NCI-H146 (cell line): ENCODE results near the gene FOXP1.
"Not testable (repeated sequence)": the region's sequence is repeated elsewhere in the genome, so short reads cannot be mapped to it uniquely, and the experiment has no call there.

Experiments used
- DNase-seq: peaks from one replicate; lab custom pipeline; 2025; lab: John Stamatoyannopoulos, UW

FOXP1 gene

DNA sequence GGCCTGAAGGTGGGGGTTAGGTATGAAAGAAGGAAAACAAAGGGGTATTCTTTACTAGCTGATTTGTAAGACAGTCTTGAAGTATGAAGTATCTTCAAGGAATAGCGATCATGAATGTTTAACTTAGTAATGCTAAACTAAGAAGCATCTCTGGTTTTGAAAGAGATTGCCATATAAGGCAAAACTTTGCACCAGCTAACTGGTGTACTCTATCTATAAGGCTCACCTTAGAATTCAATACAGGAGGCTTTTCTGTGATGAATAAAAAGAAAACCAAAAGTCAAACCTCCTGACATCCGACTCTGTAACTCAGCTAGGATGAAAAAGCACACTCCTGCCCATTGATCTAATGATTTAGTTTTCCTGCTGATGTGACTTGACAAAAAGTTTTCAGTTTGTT, 54.7 kb downstream of the FOXP1 start:
- DNase-seq, result no peak

DNA sequence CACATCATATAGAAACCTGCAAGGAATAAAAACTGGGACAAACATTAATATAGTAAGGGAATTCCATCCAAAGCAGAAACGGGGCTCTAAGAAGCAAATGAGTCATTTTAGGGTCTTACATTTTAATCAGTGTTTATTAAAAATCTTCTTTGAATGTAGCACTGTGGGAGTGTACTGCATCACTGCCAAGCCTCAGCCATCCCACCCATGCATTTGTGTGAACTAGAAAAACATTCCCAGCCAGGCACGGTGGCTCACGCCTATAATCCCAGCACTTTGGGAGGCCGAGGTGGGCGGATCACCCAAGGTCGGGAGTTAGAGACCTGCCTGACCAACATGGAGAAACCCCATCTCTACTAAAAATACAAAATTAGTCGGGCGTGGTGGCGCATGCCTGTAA, 57.1 kb downstream of the FOXP1 start:
- DNase-seq, result not testable (repeated sequence)

- DNase-seq, result no peak
Measured at GRCh38 chr3:71525391-71525790, 58.1 kb downstream of the FOXP1 start.

DNA sequence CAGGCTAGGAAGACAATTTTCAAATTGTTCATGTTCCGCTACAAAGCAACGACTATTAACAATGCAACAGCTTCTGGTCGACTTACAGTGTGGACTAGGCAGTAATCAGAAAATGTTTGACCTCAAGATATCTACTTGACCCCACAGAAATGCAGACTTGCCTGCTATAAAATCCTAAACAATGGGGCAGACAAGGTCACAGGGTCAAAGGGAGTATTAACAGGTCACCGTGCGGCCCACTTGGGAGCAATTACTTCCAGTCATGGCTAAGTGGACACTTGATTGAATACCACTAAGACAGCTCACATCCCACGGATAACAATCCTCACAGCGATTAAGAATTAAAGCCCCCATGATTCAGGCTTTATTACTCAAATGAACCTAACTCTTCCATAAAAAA, 58.9 kb downstream of the FOXP1 start:
- DNase-seq, result no peak

DNA sequence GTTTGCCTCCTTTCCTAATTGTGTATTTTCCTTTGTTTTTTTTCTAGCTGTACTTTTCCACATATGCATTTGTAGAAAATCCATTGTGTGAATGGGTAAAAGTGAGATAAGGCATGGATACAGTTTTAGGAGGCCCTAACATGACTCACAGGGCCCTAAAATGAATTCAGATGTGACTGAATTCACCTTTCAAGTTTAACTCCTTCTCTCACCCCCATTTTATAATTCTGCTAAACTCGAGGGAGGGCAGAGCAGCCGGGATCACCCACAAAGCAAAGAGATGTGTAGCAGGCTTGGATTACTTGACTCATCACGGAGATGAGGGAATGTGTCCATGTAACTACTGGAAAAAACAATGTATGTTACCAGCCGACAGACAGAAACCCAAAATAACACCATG, 59.9 kb downstream of the FOXP1 start:
- DNase-seq, result no peak

GRCh38 chr3:71521940-71522876, 61.3 kb downstream of the FOXP1 start:
- no peak for DNase-seq

DNA sequence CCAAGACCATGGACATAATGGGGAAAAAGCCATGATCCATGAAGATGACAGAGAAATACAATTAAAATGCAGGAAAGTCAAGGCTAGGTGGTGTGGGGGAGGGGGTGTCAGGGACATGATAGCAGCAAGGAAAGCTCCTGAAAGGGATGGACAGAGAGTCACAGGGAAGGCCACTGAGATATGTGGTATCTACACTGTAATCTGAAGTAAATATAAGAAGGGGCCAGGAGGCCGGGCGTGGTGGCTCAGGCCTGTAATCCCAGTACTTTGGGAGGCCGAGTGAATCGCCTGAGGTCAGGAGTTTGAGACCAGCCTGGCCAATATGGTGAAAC, 62.5 kb downstream of the FOXP1 start:
- no peak for DNase-seq

GRCh38 chr3:71520161-71521020, 63.1 kb downstream of the FOXP1 start:
- no peak for DNase-seq

GRCh38 chr3:71518089-71518488, 65.4 kb downstream of the FOXP1 start:
- no peak for DNase-seq

GRCh38 chr3:71517271-71517791, 66.2 kb downstream of the FOXP1 start:
- DNase-seq, result no peak

DNA sequence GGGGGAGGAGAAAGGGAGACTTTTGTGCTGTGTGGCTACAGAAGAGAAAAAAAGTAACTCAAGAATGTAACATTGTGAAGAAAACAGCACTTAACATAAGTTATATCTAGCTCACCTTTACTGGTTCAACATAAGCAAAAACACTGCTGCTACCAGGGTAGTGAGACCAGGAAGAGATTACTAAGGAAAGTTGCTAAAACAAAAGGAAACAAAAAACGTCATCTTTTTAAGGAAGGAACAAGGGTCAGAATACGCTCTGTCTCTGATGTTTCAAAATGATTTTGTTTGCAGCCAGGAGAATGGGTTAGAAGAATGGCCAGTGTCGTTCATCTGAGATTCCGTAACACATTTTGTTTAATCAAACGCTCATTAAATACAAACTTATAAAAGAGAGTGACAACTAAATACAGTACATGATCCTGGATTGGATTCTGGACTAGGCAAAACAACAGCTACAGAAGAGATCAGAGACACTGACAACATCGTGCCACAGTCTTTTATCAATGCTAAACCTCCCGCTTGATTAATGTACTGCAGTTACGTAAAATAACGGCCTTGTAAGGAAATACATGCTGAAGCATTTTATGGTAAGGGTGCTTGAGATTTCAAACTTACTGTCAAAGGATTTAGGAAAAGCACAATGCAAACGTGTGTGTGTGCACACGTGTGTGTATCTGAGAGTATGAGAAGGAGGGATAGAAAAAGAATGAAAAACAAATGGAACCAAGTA, 67.7 kb downstream of the FOXP1 start:
- DNase-seq, result no peak

DNA sequence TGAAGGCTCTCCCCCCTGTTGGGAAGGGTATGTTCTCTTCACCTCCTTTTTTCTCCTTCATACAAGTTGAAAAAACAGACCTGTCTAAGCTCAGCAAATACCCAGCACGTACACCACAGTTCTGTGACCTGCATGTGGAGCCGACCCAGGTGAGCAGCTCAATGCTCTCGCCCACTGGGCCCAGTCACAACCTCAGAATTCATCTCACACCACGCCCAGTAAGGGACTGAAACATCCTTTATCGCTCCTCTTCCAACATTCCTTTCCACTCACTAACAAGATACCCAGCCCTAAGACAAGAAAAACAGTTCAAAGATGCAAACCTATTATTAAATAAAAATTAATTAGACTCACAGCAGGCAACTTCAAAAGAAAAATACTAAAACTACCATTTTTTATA, 68.9 kb downstream of the FOXP1 start:
- no peak for DNase-seq

- no peak for DNase-seq
Measured at GRCh38 chr3:71513515-71513914, 70.0 kb downstream of the FOXP1 start.

DNA sequence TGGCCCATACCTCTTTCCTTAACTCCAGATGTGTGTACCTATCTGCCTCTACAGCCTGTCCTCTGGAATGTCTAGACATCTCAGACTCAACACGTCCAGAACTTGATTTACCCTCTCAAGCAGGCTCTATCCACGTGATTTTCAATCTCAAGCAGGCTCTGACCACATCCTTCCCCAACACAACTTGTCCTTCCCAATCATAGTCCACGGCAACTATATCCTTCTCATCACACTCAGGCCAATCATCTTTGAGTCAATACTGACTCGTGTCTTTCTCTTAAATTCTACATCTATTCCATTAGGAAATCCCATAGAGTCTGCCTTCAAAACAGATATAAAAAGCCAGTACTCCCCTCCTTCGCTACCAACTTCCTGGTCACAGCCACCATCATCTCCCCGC, 70.4 kb downstream of the FOXP1 start:
- no peak for DNase-seq

DNA sequence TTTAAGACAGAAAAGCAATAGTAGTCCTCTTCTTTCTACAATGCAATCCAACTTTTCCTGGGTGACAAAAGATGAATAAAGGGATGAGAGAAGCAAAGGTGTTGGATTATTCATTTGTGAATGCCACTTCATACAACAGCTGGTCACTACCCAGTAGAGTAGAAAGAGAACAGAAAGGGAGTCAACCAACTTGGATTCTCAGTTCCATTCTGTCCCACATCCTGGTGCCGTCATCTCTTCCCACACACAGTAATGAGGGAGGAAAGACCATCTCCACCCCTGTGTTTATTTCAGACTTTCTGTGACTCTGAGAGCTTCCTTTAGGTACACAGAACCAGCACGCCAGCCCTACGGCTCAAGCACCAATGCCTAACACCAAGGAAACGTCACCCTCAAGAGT, 71.0 kb downstream of the FOXP1 start:
- DNase-seq, result no peak

GRCh38 chr3:71512000-71512399, 71.5 kb downstream of the FOXP1 start:
- no peak for DNase-seq

DNA sequence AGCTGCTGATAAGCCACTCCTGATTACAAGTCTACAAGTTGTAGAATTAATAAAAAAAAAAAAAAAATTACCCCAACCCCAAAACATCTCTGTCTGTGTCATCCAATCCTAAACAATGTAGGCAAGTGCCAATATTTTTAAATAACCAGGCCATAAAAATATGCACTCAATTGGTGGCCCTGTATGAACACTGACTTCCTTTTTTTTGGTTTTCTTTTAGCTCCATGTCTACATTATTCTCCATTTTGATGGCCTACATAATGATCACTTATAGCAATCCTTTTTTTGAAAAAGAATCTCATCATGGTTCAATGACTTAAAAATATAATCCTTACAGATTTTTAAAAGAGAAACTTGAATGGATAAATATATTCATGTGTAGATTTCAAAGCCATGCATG, 72.1 kb downstream of the FOXP1 start:
- no peak for DNase-seq

GRCh38 chr3:71511037-71511436, 72.5 kb downstream of the FOXP1 start:
- no peak for DNase-seq

- DNase-seq, result no peak
Measured at GRCh38 chr3:71510510-71510909, 73.0 kb downstream of the FOXP1 start.

DNA sequence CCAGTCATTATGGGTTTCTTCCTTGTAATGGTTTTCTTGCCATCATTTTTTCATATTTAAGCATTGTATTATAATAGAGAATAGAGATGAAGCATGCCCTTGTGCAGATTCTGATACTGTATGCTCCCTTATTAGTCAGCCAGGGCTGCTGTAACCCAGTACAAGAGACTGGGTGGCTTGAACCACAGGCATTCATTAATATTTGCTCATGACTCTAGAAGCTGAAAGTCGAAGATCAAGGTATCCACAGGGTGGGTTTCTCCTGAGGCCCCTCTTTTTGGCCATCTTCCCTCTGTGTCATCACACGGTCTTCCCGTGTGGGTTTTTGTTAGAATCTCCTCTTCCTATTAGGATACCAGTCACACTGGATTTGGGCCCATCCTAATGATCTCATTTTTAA, 74.5 kb downstream of the FOXP1 start:
- DNase-seq, result no peak

DNA sequence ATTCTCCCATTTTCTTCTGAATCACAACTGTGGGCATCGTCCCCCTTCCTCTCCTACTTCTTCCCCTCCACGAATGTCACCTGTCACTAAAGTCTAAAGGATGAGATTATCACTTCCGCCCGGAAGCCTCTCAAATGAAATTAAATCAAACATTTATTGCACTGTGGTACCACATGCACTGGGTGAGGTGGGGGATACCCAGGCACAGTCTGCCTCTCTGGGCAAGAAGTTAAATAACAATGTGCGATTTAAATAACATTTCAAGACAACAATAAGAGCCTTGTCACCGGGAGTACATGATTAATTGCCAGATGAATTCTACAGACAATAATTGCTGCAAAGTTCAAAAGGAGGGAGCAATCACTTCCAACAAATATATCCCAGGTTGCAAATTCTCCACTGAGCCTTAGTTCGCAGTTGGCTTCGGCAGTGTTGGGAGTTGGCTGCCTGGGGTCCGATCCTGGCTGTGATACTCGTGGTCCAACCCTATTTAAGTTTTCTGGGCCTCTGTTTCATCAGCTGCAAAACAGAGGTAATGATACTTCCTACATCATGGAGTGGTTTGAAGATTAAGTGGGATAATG, 77.7 kb downstream of the FOXP1 start:
- DNase-seq, result no peak
